ENCODE measurements around the gene FBXO38.
A peak's percentile ranks its signal among the peaks of the same experiment; 100 is the strongest.

FBXO38 gene

GRCh38 chr5:148403344-148403743 is 19.6 kb downstream of the FBXO38 start:
- Histone ChIP-seq H3K27ac (ENCODE audit: low read depth, low read length) (no peak overlapping the region), H2BK12ac (ENCODE audit: low read length) (no peak overlapping the region), H3K4me2 (ENCODE audit: low read length) (no peak overlapping the region), H2AFZ (ENCODE audit: insufficient read depth, low read length, poor library complexity) (no peak overlapping the region), H4K8ac (ENCODE audit: low read depth, low read length) (no peak overlapping the region), H3K4me3 (ENCODE audit: low read depth, low read length) (no peak overlapping the region), H3K14ac (ENCODE audit: low read length) (no peak overlapping the region), H3K27me3 (ENCODE audit: insufficient read depth, low read length) (no peaks in the 10 kb centered on the region), H3K79me1 (ENCODE audit: low read length) (no peaks in the 10 kb centered on the region), H2BK5ac (ENCODE audit: low read depth, low read length, poor library complexity) (no peak overlapping the region), H3K18ac (ENCODE audit: low read length) (no peak overlapping the region), H4K91ac (ENCODE audit: low read depth, low read length) (no peak overlapping the region), H4K12ac (ENCODE audit: low read depth, low read length) (no peak overlapping the region), H3K4ac (ENCODE audit: low read depth, low read length) (no peak overlapping the region), H3K36me3 (ENCODE audit: control insufficient read depth in 1 of 2, insufficient read depth in 2 of 2, low read length in 2 of 2) (peaks cover 7 to 8% of the 10 kb centered on the region in 2 experiments), H2AK5ac (ENCODE audit: low read length) (no peak overlapping the region), H3K9me3 (ENCODE audit: insufficient read depth, low read depth, low read length) (no peaks in the 10 kb centered on the region), H3K9ac (ENCODE audit: low read length) (no peak overlapping the region), H3K4me1 (ENCODE audit: control insufficient read depth in 1 of 2, insufficient read depth in 2 of 2, low read length in 2 of 2) (peaks cover 0 to 2% of the 10 kb centered on the region in 2 experiments), H2BK120ac (ENCODE audit: insufficient read depth, low read length, poor library complexity) (no peak overlapping the region), H3K79me2 (ENCODE audit: control insufficient read depth, insufficient read depth, low read length, poor library complexity) (no peaks in the 10 kb centered on the region), H3K23ac (ENCODE audit: low read length) (no peak overlapping the region)
- DNase-seq, result peak in 1 of 2 donors; percentile 3

- Histone ChIP-seq H3K23ac (ENCODE audit: low read length) (no peak overlapping the region), H3K36me3 (ENCODE audit: control insufficient read depth in 1 of 2, insufficient read depth in 2 of 2, low read length in 2 of 2) (peaks cover 9 to 14% of the 10 kb centered on the region in 2 experiments), H2BK5ac (ENCODE audit: low read depth, low read length, poor library complexity) (no peak overlapping the region), H4K8ac (ENCODE audit: low read depth, low read length) (no peak overlapping the region), H3K79me1 (ENCODE audit: low read length) (no peaks in the 10 kb centered on the region), H2BK12ac (ENCODE audit: low read length) (no peak overlapping the region), H3K4me2 (ENCODE audit: low read length) (no peak overlapping the region), H2AFZ (ENCODE audit: insufficient read depth, low read length, poor library complexity) (no peak overlapping the region), H3K4me3 (ENCODE audit: low read depth, low read length) (no peak overlapping the region), H3K9me3 (ENCODE audit: insufficient read depth, low read depth, low read length) (no peaks in the 10 kb centered on the region), H2AK5ac (ENCODE audit: low read length) (no peak overlapping the region), H3K9ac (ENCODE audit: low read length) (no peak overlapping the region), H3K14ac (ENCODE audit: low read length) (no peak overlapping the region), H3K27me3 (ENCODE audit: insufficient read depth, low read length) (no peaks in the 10 kb centered on the region), H3K4me1 (ENCODE audit: control insufficient read depth in 1 of 2, insufficient read depth in 2 of 2, low read length in 2 of 2) (no peaks in the 10 kb centered on the region), H4K12ac (ENCODE audit: low read depth, low read length) (no peak overlapping the region), H2BK120ac (ENCODE audit: insufficient read depth, low read length, poor library complexity) (no peak overlapping the region), H3K18ac (ENCODE audit: low read length) (no peak overlapping the region), H4K91ac (ENCODE audit: low read depth, low read length) (no peak overlapping the region), H3K4ac (ENCODE audit: low read depth, low read length) (no peak overlapping the region), H3K79me2 (ENCODE audit: control insufficient read depth, insufficient read depth, low read length, poor library complexity) (no peaks in the 10 kb centered on the region), H3K27ac (ENCODE audit: low read depth, low read length) (no peak overlapping the region)
- WGBS (ENCODE audit: extremely low coverage, insufficient coverage, insufficient read length), result no CpG with 5 or more reads among the region's 3 CpGs
- no peak for DNase-seq
Measured at GRCh38 chr5:148406406-148406805, 22.6 kb downstream of the FBXO38 start.

GRCh38 chr5:148408092-148408491 is 24.3 kb downstream of the FBXO38 start:
- Histone ChIP-seq H3K9ac (ENCODE audit: low read length) (no peak overlapping the region), H3K23ac (ENCODE audit: low read length) (no peak overlapping the region), H3K79me1 (ENCODE audit: low read length) (no peaks in the 10 kb centered on the region), H3K79me2 (ENCODE audit: control insufficient read depth, insufficient read depth, low read length, poor library complexity) (no peaks in the 10 kb centered on the region), H3K4me2 (ENCODE audit: low read length) (no peak overlapping the region), H3K18ac (ENCODE audit: low read length) (no peak overlapping the region), H3K4ac (ENCODE audit: low read depth, low read length) (no peak overlapping the region), H4K8ac (ENCODE audit: low read depth, low read length) (no peak overlapping the region), H3K14ac (ENCODE audit: low read length) (no peak overlapping the region), H3K4me3 (ENCODE audit: low read depth, low read length) (no peak overlapping the region), H2AK5ac (ENCODE audit: low read length) (no peak overlapping the region), H3K9me3 (ENCODE audit: insufficient read depth, low read depth, low read length) (no peaks in the 10 kb centered on the region), H2BK5ac (ENCODE audit: low read depth, low read length, poor library complexity) (no peak overlapping the region), H4K12ac (ENCODE audit: low read depth, low read length) (no peak overlapping the region), H3K27ac (ENCODE audit: low read depth, low read length) (no peak overlapping the region), H3K36me3 (ENCODE audit: control insufficient read depth in 1 of 2, insufficient read depth in 2 of 2, low read length in 2 of 2) (peaks cover 7 to 11% of the 10 kb centered on the region in 2 experiments), H2BK12ac (ENCODE audit: low read length) (no peak overlapping the region), H3K27me3 (ENCODE audit: insufficient read depth, low read length) (no peaks in the 10 kb centered on the region), H4K91ac (ENCODE audit: low read depth, low read length) (no peak overlapping the region), H3K4me1 (ENCODE audit: control insufficient read depth in 1 of 2, insufficient read depth in 2 of 2, low read length in 2 of 2) (no peaks in the 10 kb centered on the region), H2BK120ac (ENCODE audit: insufficient read depth, low read length, poor library complexity) (no peak overlapping the region), H2AFZ (ENCODE audit: insufficient read depth, low read length, poor library complexity) (no peak overlapping the region)
- no CpG with 5 or more reads among the region's 3 CpGs for WGBS (ENCODE audit: extremely low coverage, insufficient coverage, insufficient read length)
- DNase-seq, result no peak

GRCh38 chr5:148412124-148412523 is 28.4 kb downstream of the FBXO38 start:
- no CpG with 5 or more reads among the region's 2 CpGs for WGBS (ENCODE audit: extremely low coverage, insufficient coverage, insufficient read length)
- no peak overlapping the region for H4K12ac ChIP-seq (ENCODE audit: low read depth, low read length)
- no peak overlapping the region for H3K14ac ChIP-seq (ENCODE audit: low read length)
- no peaks in the 10 kb centered on the region for H3K79me1 ChIP-seq (ENCODE audit: low read length)
- H2BK120ac ChIP-seq (ENCODE audit: insufficient read depth, low read length, poor library complexity), result no peak overlapping the region
- no peak overlapping the region for H2BK12ac ChIP-seq (ENCODE audit: low read length)
- H3K27me3 ChIP-seq (ENCODE audit: insufficient read depth, low read length), result no peaks in the 10 kb centered on the region
- peaks cover 9 to 23% of the 10 kb centered on the region in 2 experiments for H3K36me3 ChIP-seq (ENCODE audit: control insufficient read depth in 1 of 2, insufficient read depth in 2 of 2, low read length in 2 of 2)
- H3K23ac ChIP-seq (ENCODE audit: low read length), result no peak overlapping the region
- no peak overlapping the region for H3K4ac ChIP-seq (ENCODE audit: low read depth, low read length)
- no peaks in the 10 kb centered on the region for H3K4me1 ChIP-seq (ENCODE audit: control insufficient read depth in 1 of 2, insufficient read depth in 2 of 2, low read length in 2 of 2)
- H2BK5ac ChIP-seq (ENCODE audit: low read depth, low read length, poor library complexity), result no peak overlapping the region
- no peak overlapping the region for H3K18ac ChIP-seq (ENCODE audit: low read length)
- no peak overlapping the region for H4K8ac ChIP-seq (ENCODE audit: low read depth, low read length)
- H3K4me2 ChIP-seq (ENCODE audit: low read length), result no peak overlapping the region
- no peak for DNase-seq
- no peak overlapping the region for H2AK5ac ChIP-seq (ENCODE audit: low read length)
- no peak overlapping the region for H3K27ac ChIP-seq (ENCODE audit: low read depth, low read length)
- no peaks in the 10 kb centered on the region for H3K79me2 ChIP-seq (ENCODE audit: control insufficient read depth, insufficient read depth, low read length, poor library complexity)
- no peak overlapping the region for H3K9ac ChIP-seq (ENCODE audit: low read length)
- H4K91ac ChIP-seq (ENCODE audit: low read depth, low read length), result no peak overlapping the region
- H3K9me3 ChIP-seq (ENCODE audit: insufficient read depth, low read depth, low read length), result no peaks in the 10 kb centered on the region
- H2AFZ ChIP-seq (ENCODE audit: insufficient read depth, low read length, poor library complexity), result no peak overlapping the region
- no peak overlapping the region for H3K4me3 ChIP-seq (ENCODE audit: low read depth, low read length)

All from trophoblast cell (in vitro differentiated cells and primary cell).